ENCODE measurements around the gene NPDC1.

DNA sequence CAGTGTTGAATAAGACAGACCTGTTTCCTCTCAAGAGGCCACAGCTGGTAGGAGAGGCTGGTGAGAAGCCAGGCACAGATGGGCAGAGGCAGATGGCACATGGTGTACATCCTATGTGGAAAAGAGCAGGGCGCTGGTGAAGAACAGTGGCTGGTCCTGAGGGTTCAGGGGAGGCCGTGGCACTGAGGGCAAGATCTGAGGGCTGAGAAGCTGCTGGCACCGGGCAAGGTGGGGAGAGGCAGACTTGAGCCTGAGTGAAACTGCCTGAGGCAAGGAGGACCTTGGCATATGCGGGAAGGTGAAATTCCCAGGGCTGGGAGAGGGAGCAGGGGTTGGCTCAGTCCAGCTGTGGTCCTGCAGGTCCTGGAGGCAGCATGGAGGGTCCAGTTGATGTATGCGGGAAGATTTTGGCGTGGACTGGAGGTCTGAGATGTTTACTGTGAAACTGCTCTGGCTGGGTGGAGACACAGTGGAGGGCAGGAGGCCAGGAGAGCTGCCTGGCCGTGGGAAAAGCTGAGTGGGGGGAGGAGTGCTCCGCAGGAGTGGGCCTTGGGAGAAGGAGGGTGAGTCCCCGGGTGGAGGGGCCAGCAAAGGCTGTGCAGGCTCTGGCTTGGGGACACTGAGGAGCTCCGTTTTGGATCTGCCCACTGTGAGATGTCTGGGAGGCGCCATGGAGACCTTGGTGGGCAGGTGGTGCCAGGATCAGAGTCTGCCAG lies 43.4 kb upstream of the NPDC1 start:
- TF ChIP-seq, protein P1, sequence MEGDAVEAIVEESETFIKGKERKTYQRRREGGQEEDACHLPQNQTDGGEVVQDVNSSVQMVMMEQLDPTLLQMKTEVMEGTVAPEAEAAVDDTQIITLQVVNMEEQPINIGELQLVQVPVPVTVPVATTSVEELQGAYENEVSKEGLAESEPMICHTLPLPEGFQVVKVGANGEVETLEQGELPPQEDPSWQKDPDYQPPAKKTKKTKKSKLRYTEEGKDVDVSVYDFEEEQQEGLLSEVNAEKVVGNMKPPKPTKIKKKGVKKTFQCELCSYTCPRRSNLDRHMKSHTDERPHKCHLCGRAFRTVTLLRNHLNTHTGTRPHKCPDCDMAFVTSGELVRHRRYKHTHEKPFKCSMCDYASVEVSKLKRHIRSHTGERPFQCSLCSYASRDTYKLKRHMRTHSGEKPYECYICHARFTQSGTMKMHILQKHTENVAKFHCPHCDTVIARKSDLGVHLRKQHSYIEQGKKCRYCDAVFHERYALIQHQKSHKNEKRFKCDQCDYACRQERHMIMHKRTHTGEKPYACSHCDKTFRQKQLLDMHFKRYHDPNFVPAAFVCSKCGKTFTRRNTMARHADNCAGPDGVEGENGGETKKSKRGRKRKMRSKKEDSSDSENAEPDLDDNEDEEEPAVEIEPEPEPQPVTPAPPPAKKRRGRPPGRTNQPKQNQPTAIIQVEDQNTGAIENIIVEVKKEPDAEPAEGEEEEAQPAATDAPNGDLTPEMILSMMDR (IDR thresholded peaks at IDR 0.05) = no peak
- no peak for TF ChIP-seq EP300 (IDR thresholded peaks at IDR 0.05; ENCODE audit: low read depth)
- TF ChIP-seq POLR2AphosphoS5 (IDR thresholded peaks at IDR 0.05) = no peak
